ENCODE results near the gene ZNF444. TPM values are rescaled to one million over a fixed set of nuclear protein-coding genes. Genes with fewer than 3 reads are reported as not detected.

The ZNF444 gene
- total RNA-seq, 1 experiment from 2014 or later = 40.0 TPM

- BruUV-seq (replicated peaks) = no TSS peak
- Histone ChIP-seq H2AFZ (ENCODE audit: low read length) (no peak overlapping the region), H3K9me3 (ENCODE audit: low read length) (no peaks in the 10 kb centered on the region), H3K4me2 (ENCODE audit: low read length) (no peak overlapping the region), H3K79me2 (ENCODE audit: low read length) (peaks cover 66% of the 10 kb centered on the region), H3K4me1 (ENCODE audit: insufficient read depth, low read length) (no peaks in the 10 kb centered on the region), H3K9ac (ENCODE audit: low read length) (no peak overlapping the region), H3K4me3 (ENCODE audit: low read length) (no peak overlapping the region), H3K27ac (ENCODE audit: low read length) (no peak overlapping the region), H3K27me3 (ENCODE audit: low read length) (no peaks in the 10 kb centered on the region), H3F3A (ENCODE audit: low read length, unreplicated experiment) (no peaks in the 10 kb centered on the region), H4K20me1 (ENCODE audit: low read length) (peaks cover 39% of the 10 kb centered on the region), H3K36me3 (ENCODE audit: low read depth, low read length) (peaks cover 34% of the 10 kb centered on the region), H3K9me2 (replicated peaks; ENCODE audit: low read length) (no peaks in the 10 kb centered on the region)
- DNase-seq (no peak), ATAC-seq (no peak)
- intact Hi-C loops (cut with micrococcal nuclease) = no loop called here
- ChIA-PET CTCF (no interaction called here), POLR2A (ENCODE audit: unreplicated experiment) (no interaction called here)
- TF ChIP-seq EZH2phosphoT487 (IDR thresholded peaks at IDR 0.05; ENCODE audit: borderline replicate concordance, low read length) (no peak), CTCF (conservative IDR thresholded peaks at IDR 0.05; ENCODE audit: low read depth, low read length) (no peak), EZH2 (IDR thresholded peaks at IDR 0.05; ENCODE audit: low read length, unreplicated experiment) (no peak)
Measured at GRCh38 chr19:56101095-56101494, 40.0 kb upstream of the ZNF444 start.

GRCh38 chr19:56101746-56102535 is 39.1 kb upstream of the ZNF444 start:
- no peaks in the 10 kb centered on the region for H3K27me3 ChIP-seq (ENCODE audit: low read length)
- no peak overlapping the region for H3K27ac ChIP-seq (ENCODE audit: low read length)
- peaks cover 47% of the 10 kb centered on the region for H4K20me1 ChIP-seq (ENCODE audit: low read length)
- no peaks in the 10 kb centered on the region for H3K9me2 ChIP-seq (replicated peaks; ENCODE audit: low read length)
- H3K4me2 ChIP-seq (ENCODE audit: low read length) = no peak overlapping the region
- no peaks in the 10 kb centered on the region for H3K4me1 ChIP-seq (ENCODE audit: insufficient read depth, low read length)
- no peak overlapping the region for H3K4me3 ChIP-seq (ENCODE audit: low read length)
- TSS peak; percentile 25 for BruUV-seq (replicated peaks)
- ChIA-PET CTCF (no interaction called here), POLR2A (ENCODE audit: unreplicated experiment) (no interaction called here)
- H3F3A ChIP-seq (ENCODE audit: low read length, unreplicated experiment) = no peaks in the 10 kb centered on the region
- DNase-seq = no peak
- intact Hi-C loops (cut with micrococcal nuclease) = no loop called here
- no peaks in the 10 kb centered on the region for H3K9me3 ChIP-seq (ENCODE audit: low read length)
- no peak overlapping the region for H3K9ac ChIP-seq (ENCODE audit: low read length)
- no peak overlapping the region for H2AFZ ChIP-seq (ENCODE audit: low read length)
- H3K36me3 ChIP-seq (ENCODE audit: low read depth, low read length) = peaks cover 42% of the 10 kb centered on the region
- TF ChIP-seq EZH2phosphoT487 (IDR thresholded peaks at IDR 0.05; ENCODE audit: borderline replicate concordance, low read length) = no peak
- no peak for ATAC-seq
- H3K79me2 ChIP-seq (ENCODE audit: low read length) = peaks cover 73% of the 10 kb centered on the region

- DNase-seq (no peak), ATAC-seq (no peak)
- H3K4me2 ChIP-seq (ENCODE audit: low read length) = no peak overlapping the region
- no peak overlapping the region for H3K27ac ChIP-seq (ENCODE audit: low read length)
- H3K79me2 ChIP-seq (ENCODE audit: low read length) = peaks cover 76% of the 10 kb centered on the region
- TF ChIP-seq CTCF (conservative IDR thresholded peaks at IDR 0.05; ENCODE audit: low read depth, low read length) (no peak), EZH2phosphoT487 (IDR thresholded peaks at IDR 0.05; ENCODE audit: borderline replicate concordance, low read length) (no peak), EZH2 (IDR thresholded peaks at IDR 0.05; ENCODE audit: low read length, unreplicated experiment) (no peak)
- no peak overlapping the region for H3K9ac ChIP-seq (ENCODE audit: low read length)
- no TSS peak for BruUV-seq (replicated peaks)
- CTCF ChIA-PET = no interaction called here
- no peaks in the 10 kb centered on the region for H3K9me3 ChIP-seq (ENCODE audit: low read length)
- peaks cover 53% of the 10 kb centered on the region for H4K20me1 ChIP-seq (ENCODE audit: low read length)
- intact Hi-C loops (cut with micrococcal nuclease) = no loop called here
- no peak overlapping the region for H2AFZ ChIP-seq (ENCODE audit: low read length)
- H3K4me3 ChIP-seq (ENCODE audit: low read length) = no peak overlapping the region
- H3K27me3 ChIP-seq (ENCODE audit: low read length) = no peaks in the 10 kb centered on the region
- no peaks in the 10 kb centered on the region for H3F3A ChIP-seq (ENCODE audit: low read length, unreplicated experiment)
- no peaks in the 10 kb centered on the region for H3K9me2 ChIP-seq (replicated peaks; ENCODE audit: low read length)
- no peaks in the 10 kb centered on the region for H3K4me1 ChIP-seq (ENCODE audit: insufficient read depth, low read length)
- peaks cover 33% of the 10 kb centered on the region for H3K36me3 ChIP-seq (ENCODE audit: low read depth, low read length)
- POLR2A ChIA-PET (ENCODE audit: unreplicated experiment) = no interaction called here
Measured at GRCh38 chr19:56103027-56103614, 38.0 kb upstream of the ZNF444 start.
